HL-60 (cell line): ENCODE data around the gene FAM9C.
A peak's percentile ranks its signal among the peaks of the same experiment; 100 is the strongest.

Source experiments
- DNase-seq, 2 experiments: peaks; one replicate each; pipeline ENCODE4 v3.0.0-alpha.2; 2010 to 2020; ENCODE audit warnings: low read depth in 1 of 2, low spot score in 1 of 2
- H3K27ac ChIP-seq: fragments of 250-450 bp; sonication (Bioruptor Pico); replicated peaks from 2 replicates; pipeline ENCODE4 v1.5.1; 2020; ENCODE audit warnings: mild to moderate bottlenecking, moderate library complexity
- H3K27me3 ChIP-seq: fragments of 250-450 bp; sonication (Bioruptor Pico); 2 replicates; pipeline ENCODE4 v1.5.1; 2021; ENCODE audit warnings: mild to moderate bottlenecking, moderate library complexity; ENCODE audit not compliant: insufficient read depth, poor library complexity, severe bottlenecking
- H3K4me3 ChIP-seq: replicated peaks from 2 replicates; pipeline ENCODE4 v1.5.1; 2011; ENCODE audit warnings: mild to moderate bottlenecking, control low read depth, low read length; ENCODE audit not compliant: insufficient read depth
- GABPA ChIP-seq: IDR thresholded peaks from 2 replicates; pipeline ENCODE4 v1.6.1; 2012; ENCODE audit warnings: low read depth
- POLR2AphosphoS5 ChIP-seq: IDR thresholded peaks from 2 replicates; pipeline ENCODE4 v1.6.1; 2012; ENCODE audit warnings: low read depth
- SPI1 ChIP-seq: IDR thresholded peaks from 2 replicates; pipeline ENCODE4 v1.6.1; 2012; ENCODE audit warnings: low read depth, mild to moderate bottlenecking, borderline replicate concordance
- TF ChIP-seq, protein P1 (sequence below): IDR thresholded peaks from one replicate; pipeline ENCODE4 v1.5.1; 2011; ENCODE audit warnings: low read length, control low read depth, inconsistent platforms; ENCODE audit not compliant: insufficient read depth
- TF ChIP-seq, protein P2 (sequence below): IDR thresholded peaks from 2 replicates; pipeline ENCODE4 v1.6.1; 2012; ENCODE audit warnings: low read depth; ENCODE audit not compliant: insufficient replicate concordance

The FAM9C gene

DNA sequence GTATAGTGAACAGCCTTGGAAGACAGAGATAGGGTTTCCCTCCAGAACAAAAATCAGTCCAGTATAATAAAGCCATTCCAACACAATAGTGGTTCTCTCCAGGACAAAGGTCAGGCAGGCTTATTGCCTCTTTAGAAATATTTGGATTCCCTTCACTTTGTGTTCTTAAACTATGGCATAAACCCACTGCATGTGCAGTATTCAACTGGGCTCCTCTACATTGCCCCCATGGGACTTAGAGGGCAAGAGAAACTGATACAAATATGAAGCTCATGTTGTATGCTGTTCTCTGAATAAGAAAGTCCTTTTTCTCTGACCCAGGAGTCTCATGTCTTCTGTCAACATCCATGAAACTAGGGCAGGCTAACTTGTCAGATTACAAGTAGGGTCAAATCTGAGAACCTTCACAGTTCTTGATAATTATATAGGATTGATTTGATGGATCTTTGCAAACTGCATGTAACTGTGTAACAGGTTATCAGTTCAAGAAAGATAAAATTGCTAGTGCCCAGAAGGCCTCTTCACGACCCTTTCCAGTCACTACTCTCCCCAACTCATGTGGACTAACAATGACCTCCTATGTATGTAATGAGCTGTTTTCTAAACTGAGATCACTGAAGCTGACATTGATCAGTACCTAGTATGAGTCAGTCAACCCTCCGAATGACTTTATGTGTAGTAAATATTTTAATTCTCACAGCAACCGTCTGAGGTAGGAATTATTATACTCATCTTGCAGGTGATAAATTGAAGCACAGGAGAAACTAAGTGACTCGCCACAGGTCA, 31.9 kb upstream of the FAM9C start:
- Histone ChIP-seq H3K4me3 (no peak overlapping the region), H3K27ac (peak overlapping the region; percentile 97), H3K27me3 (no peaks in the 10 kb centered on the region)
- DNase-seq: no peak
- TF ChIP-seq POLR2AphosphoS5 (no peak), SPI1 (no peak), GABPA (no peak)
- TF ChIP-seq, protein P1, sequence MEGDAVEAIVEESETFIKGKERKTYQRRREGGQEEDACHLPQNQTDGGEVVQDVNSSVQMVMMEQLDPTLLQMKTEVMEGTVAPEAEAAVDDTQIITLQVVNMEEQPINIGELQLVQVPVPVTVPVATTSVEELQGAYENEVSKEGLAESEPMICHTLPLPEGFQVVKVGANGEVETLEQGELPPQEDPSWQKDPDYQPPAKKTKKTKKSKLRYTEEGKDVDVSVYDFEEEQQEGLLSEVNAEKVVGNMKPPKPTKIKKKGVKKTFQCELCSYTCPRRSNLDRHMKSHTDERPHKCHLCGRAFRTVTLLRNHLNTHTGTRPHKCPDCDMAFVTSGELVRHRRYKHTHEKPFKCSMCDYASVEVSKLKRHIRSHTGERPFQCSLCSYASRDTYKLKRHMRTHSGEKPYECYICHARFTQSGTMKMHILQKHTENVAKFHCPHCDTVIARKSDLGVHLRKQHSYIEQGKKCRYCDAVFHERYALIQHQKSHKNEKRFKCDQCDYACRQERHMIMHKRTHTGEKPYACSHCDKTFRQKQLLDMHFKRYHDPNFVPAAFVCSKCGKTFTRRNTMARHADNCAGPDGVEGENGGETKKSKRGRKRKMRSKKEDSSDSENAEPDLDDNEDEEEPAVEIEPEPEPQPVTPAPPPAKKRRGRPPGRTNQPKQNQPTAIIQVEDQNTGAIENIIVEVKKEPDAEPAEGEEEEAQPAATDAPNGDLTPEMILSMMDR: no peak
- TF ChIP-seq, protein P2, sequence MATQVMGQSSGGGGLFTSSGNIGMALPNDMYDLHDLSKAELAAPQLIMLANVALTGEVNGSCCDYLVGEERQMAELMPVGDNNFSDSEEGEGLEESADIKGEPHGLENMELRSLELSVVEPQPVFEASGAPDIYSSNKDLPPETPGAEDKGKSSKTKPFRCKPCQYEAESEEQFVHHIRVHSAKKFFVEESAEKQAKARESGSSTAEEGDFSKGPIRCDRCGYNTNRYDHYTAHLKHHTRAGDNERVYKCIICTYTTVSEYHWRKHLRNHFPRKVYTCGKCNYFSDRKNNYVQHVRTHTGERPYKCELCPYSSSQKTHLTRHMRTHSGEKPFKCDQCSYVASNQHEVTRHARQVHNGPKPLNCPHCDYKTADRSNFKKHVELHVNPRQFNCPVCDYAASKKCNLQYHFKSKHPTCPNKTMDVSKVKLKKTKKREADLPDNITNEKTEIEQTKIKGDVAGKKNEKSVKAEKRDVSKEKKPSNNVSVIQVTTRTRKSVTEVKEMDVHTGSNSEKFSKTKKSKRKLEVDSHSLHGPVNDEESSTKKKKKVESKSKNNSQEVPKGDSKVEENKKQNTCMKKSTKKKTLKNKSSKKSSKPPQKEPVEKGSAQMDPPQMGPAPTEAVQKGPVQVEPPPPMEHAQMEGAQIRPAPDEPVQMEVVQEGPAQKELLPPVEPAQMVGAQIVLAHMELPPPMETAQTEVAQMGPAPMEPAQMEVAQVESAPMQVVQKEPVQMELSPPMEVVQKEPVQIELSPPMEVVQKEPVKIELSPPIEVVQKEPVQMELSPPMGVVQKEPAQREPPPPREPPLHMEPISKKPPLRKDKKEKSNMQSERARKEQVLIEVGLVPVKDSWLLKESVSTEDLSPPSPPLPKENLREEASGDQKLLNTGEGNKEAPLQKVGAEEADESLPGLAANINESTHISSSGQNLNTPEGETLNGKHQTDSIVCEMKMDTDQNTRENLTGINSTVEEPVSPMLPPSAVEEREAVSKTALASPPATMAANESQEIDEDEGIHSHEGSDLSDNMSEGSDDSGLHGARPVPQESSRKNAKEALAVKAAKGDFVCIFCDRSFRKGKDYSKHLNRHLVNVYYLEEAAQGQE: no peak

DNA sequence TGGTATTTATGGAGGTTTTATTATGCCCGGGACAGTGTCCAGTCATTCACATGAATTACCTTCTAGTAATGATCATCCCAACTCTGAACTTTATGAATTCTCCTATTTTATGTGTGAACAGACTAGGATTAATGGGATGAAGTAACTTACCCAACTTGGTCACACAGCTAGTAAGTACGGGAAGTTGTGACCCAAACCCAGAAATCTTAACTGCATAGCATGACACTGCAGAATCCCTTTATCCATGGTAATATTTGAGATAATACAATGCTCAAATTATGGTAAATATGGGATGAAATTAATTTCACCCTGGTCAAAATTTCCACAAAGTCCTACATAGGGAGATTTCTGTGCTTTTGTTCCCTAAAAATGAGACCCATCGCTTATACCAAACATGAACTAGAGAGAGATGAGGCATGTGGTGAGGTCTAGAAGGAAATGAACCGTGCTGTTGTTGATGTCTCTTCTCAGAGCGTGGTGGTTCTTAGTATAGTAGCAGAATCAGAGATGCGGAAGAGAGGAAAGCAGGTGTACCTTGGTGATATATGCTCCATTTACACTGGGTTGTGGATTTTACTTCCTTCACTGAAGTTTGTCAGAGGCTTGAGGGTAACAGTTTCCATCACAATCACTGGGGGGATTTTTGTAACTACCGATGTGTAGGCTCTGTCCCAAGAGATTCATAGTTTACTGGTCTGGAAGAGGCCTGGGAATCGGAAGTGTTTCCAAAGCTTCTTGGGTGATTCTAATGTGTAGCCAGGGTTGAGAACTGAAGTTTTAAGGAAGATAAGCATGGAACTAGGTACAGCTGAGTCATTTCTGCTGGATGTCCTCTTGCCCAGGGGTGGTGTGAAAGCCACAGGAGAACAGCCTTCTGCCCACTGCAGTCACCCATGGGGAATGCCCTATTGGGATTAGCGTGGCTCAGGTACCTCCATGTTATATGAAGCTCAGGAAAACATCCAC, 30.2 kb upstream of the FAM9C start:
- Histone ChIP-seq H3K27me3 (no peaks in the 10 kb centered on the region), H3K27ac (no peak overlapping the region), H3K4me3 (no peak overlapping the region)
- TF ChIP-seq SPI1: no peak
- TF ChIP-seq, protein P1: no peak
- TF ChIP-seq GABPA: no peak
- no peak for DNase-seq

DNA sequence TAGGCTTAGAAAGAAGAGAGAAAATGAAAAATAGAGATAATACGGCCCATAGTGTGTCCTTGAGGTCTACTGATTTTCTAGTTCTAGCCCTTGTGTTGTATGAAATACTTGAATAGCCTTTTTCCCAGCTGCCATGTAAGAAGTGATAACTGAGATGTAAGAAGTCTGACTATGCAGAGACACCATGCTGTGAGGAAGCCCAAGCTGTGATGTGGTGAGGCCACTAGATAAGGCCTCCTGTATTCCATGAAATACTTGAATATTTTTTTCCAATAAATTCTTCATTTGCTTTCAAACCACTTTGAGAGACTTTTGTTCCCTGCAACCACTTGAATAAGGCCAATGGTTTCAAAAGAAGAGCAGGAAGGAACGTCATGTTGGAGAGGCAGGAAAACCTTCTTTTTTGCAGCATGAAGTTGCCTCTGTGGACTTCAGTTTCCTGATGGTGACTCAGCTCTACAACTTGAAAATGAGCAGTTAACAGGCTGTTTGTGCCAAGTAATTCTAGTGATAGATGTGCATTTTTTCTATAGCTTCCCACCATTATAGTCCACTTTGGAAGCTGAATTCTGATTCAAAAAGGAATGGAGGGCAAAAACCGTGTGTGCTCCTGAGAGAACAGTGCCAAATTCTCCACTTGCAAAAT, 25.5 kb upstream of the FAM9C start:
- Histone ChIP-seq H3K27me3 (no peaks in the 10 kb centered on the region), H3K4me3 (no peak overlapping the region), H3K27ac (no peak overlapping the region)
- DNase-seq: no peak
- no peak for TF ChIP-seq SPI1
- TF ChIP-seq, protein P1: no peak
- no peak for TF ChIP-seq POLR2AphosphoS5
- TF ChIP-seq, protein P2: no peak
- no peak for TF ChIP-seq GABPA
